Prostate gland (tissue), 2 donors: ENCODE results near the gene IQCE. TPM values are rescaled to one million over a fixed set of nuclear protein-coding genes. Genes with fewer than 3 reads are reported as not detected.

Experiments
- DNase-seq: peaks from one replicate; pipeline ENCODE4 v3.0.0-alpha.2; 2019; ENCODE audit warnings: low spot score
- H3K27ac ChIP-seq, 2 donors: fragments of 200-600 bp; sonication (generic); 2 replicates each; pipeline ENCODE4 v1.5.1; 2017 to 2019
- H3K27me3 ChIP-seq: fragments of 200-600 bp; sonication (generic); replicated peaks from 2 replicates; pipeline ENCODE4 v1.5.1; 2019; ENCODE audit not compliant: insufficient read depth
- H3K36me3 ChIP-seq, 2 donors: fragments of 200-600 bp; sonication (generic); 1 replicate in 1 of 2; 2 replicates in 1 of 2; pipeline versions ENCODE4 v1.5.1 to v1.8.1; 2017 to 2019
- H3K4me1 ChIP-seq: fragments of 200-600 bp; sonication (generic); replicated peaks from 2 replicates; pipeline ENCODE4 v1.5.1; 2019
- H3K4me3 ChIP-seq, 2 donors: fragments of 200-600 bp; sonication (generic); 2 replicates each; pipeline ENCODE4 v1.5.1; 2017 to 2019
- H3K9me3 ChIP-seq: fragments of 200-600 bp; sonication (generic); 2 replicates; pipeline ENCODE4 v1.5.1; 2017
- CTCF ChIP-seq, 4 experiments: fragments of 200-600 bp in 2 of 4; fragments of 450-650 bp in 2 of 4; sonication (generic) in 2 of 4; IDR thresholded peaks; 1 replicate in 3 of 4; 2 replicates in 1 of 4; pipeline ENCODE4 v1.5.1; 2016 to 2019; ENCODE audit warnings: antibody characterized with exemption in 4 of 4, mild to moderate bottlenecking in 2 of 4, moderate library complexity in 2 of 4
- POLR2A ChIP-seq: fragments of 450-650 bp; IDR thresholded peaks from one replicate; pipeline ENCODE4 v1.6.1; 2016; ENCODE audit warnings: antibody characterized with exemption, mild to moderate bottlenecking
- POLR2AphosphoS5 ChIP-seq: sonication (generic); formaldehyde crosslinking; IDR thresholded peaks from one replicate; pipeline ENCODE4 v1.6.1; 2017; ENCODE audit warnings: antibody characterized with exemption
- WGBS: methylation state at CpG from one replicate; pipeline ENCODE4 v1.1.5; 2018; 5-methylcytosine and 5-hydroxymethylcytosine counted together
- intact Hi-C: fragments of 100-400 bp; cut with DNase I; formaldehyde crosslinking; loops from one replicate; pipeline ENCODE4 v1.14.2; 2022
- total RNA-seq, 2 donors: library from RNA; depleted of rRNA; stranded (reverse); fragments of >200 nt; gene quantifications; one replicate each; pipeline ENCODE4 v1.1.0, GENCODE V29; 2016

Gene IQCE
- total RNA-seq, 2 donors from 2014 or later: 20.2 to 41.9 TPM

GRCh38 chr7:2603044-2603965, 44.5 kb downstream of the IQCE start:
- H3K36me3 ChIP-seq: peaks cover 0 to 8% of the 10 kb centered on the region in 2 donors
- TF ChIP-seq POLR2A (no peak), POLR2AphosphoS5 (no peak), CTCF (IDR thresholded peaks at IDR 0.05) (no peak)
- intact Hi-C loops: no loop called here

GRCh38 chr7:2604608-2605174, 45.9 kb downstream of the IQCE start:
- H3K4me3 ChIP-seq: no peak overlapping the region
- H3K4me1 ChIP-seq: no peaks in the 10 kb centered on the region
- no peak overlapping the region for H3K27ac ChIP-seq
- intact Hi-C loops: no loop called here
- no peaks in the 10 kb centered on the region for H3K36me3 ChIP-seq
- H3K27me3 ChIP-seq: no peaks in the 10 kb centered on the region
- H3K9me3 ChIP-seq: no peaks in the 10 kb centered on the region
- WGBS: 88% methylated on average over 29 of the region's 29 CpGs
- TF ChIP-seq CTCF (IDR thresholded peaks at IDR 0.05) (no peak), POLR2AphosphoS5 (no peak), POLR2A (no peak)
- DNase-seq: no peak

More at GRCh38 chr7:2603044-2603965, 44.5 kb downstream of the IQCE start:
- H3K27me3 ChIP-seq: no peaks in the 10 kb centered on the region
- no peaks in the 10 kb centered on the region for H3K9me3 ChIP-seq
- DNase-seq: no peak
- WGBS: 88% methylated on average over 31 of the region's 35 CpGs
- H3K4me3 ChIP-seq: no peak overlapping the region
- H3K4me1 ChIP-seq: no peaks in the 10 kb centered on the region
- no peak overlapping the region for H3K27ac ChIP-seq

- H3K27ac ChIP-seq: no peak overlapping the region
- intact Hi-C loops: no loop called here
These were observed 47.1 kb downstream of the IQCE start for GRCh38 chr7:2605608-2606538.

GRCh38 chr7:2606539-2606936, 47.8 kb downstream of the IQCE start:
- DNase-seq: no peak
- no peak for TF ChIP-seq POLR2AphosphoS5
- TF ChIP-seq POLR2A: no peak
- TF ChIP-seq CTCF (IDR thresholded peaks at IDR 0.05): no peak
- no peaks in the 10 kb centered on the region for H3K36me3 ChIP-seq
- no peak overlapping the region for H3K4me3 ChIP-seq
- no peaks in the 10 kb centered on the region for H3K4me1 ChIP-seq
- intact Hi-C loops: no loop called here
- WGBS: 82% methylated on average over 16 of the region's 16 CpGs
- no peaks in the 10 kb centered on the region for H3K27me3 ChIP-seq
- no peaks in the 10 kb centered on the region for H3K9me3 ChIP-seq
- H3K27ac ChIP-seq: no peak overlapping the region

More at GRCh38 chr7:2605608-2606538, 47.1 kb downstream of the IQCE start:
- TF ChIP-seq POLR2A (no peak), POLR2AphosphoS5 (no peak)
- H3K27me3 ChIP-seq: no peaks in the 10 kb centered on the region
- H3K4me1 ChIP-seq: no peaks in the 10 kb centered on the region
- H3K4me3 ChIP-seq: no peak overlapping the region
- 90% methylated on average over 38 of the region's 38 CpGs for WGBS
- H3K9me3 ChIP-seq: no peaks in the 10 kb centered on the region
- no peak for DNase-seq
- H3K36me3 ChIP-seq: no peaks in the 10 kb centered on the region
